Inflammatory macrophage treated with lipopolysaccharide for 1 hour (primary cell): ENCODE measurements around the gene NCAPH2.
A peak's percentile ranks its signal among the peaks of the same experiment; 100 is the strongest.

Experiments
- DNase-seq, 2 donors: peaks; one replicate each; pipeline ENCODE4 v3.0.0-alpha.2; 2020 to 2022

The NCAPH2 gene

DNA sequence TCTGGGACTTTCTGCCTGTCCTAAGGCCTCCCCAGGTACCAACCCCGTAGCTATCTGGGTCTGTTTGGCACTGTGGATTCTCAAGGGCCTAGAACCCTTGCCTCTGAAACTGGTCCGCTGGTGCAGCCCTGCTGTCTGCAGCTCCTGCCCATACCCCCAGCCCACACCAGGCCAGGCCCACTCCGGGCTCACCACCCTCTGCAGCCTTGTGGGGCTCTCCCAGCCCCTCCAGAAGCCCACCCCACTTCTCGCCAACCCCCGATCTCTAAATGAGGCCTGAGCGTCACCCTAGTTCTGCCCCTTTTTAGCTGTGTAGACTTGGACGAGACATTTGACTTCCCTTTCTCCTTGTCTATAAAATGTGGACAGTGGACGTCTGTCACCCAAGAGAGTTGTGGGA, 42.4 kb downstream of the NCAPH2 start:
- DNase-seq: no peak

DNA sequence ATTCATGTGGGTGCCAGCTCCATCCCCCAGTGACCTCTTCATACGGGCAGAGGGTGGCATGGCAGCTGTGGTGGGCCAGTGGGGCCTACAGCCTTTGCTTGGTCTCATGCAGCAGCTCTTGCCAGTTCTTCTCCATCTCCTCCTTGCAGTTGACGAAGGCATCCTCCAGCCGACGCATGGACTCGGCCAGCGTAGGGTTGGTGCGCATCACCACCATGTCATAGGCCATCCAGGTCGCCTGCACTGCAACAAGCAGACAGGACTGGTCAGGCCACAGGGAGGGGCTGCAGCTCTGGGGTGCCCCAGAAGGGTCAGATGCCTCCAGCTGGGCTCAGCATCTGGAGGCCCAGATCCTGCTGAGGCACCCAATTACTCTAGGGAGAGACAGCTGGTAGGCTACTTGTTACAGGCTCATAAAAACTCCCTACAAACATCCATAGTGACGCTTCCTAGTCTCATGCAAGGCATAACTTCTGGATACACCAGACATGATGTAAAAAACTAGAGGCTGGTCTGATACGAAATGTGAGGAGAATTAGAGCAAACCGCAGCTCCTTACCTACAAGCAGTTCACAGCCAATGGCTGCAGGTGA, 43.2 kb downstream of the NCAPH2 start:
- no peak for DNase-seq

DNA sequence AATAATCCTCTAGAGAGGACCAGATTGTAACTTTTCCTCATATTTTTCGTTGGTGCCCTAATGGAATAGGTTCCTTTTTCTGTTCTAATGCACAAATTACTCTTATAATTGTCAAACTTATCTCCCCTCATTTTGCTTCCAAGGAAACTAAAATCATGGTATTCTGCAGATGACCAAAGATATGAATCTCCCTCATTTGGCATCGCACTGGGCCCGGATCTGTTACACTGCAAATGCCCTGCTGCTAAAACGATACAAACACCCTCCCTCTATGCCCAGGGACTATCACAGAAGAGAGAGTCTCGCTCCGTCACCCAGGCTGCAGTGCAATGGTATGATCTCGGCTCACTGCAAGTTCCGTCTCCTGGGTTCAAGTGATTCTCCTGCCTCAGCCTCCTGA, 45.3 kb downstream of the NCAPH2 start:
- no peak for DNase-seq

DNA sequence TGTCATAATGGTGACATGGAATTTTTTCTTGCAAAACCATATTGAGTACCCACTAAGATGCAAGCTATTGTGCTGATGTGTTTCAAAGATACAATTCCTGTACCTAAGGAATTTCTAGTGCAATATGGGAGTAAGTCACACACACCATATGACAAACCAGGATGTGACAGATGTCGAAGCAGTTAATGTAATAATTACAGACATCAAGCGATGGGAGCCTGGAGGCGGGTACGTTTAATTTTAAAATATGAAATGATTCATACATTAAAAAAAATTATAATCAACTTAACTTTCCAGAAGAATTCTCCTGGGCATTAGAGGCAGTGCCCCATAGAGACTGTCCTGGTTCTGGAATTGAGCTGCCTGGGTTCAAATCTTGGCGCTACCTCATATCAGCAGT, 48.7 kb downstream of the NCAPH2 start:
- DNase-seq: no peak

DNA sequence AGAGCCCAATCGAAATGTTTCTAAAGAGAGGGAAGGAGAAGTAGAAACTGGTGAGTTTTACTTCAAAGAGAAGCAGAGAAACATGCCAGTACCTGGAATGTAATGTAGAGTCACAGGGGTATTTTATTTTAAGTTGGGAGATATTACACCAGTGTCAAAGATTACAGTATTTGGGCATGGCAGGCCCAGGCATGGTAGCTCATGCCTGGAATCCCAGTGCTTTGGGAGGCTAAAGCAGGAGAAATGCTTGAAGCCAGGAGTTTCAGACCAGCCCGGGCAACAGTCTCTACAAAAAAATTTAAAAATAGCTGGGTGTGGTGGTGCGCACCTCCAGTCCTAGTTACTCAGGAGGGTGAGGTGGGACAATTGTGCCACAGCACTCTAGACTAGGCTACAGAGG, 52.0 kb downstream of the NCAPH2 start:
- DNase-seq: no peak

DNA sequence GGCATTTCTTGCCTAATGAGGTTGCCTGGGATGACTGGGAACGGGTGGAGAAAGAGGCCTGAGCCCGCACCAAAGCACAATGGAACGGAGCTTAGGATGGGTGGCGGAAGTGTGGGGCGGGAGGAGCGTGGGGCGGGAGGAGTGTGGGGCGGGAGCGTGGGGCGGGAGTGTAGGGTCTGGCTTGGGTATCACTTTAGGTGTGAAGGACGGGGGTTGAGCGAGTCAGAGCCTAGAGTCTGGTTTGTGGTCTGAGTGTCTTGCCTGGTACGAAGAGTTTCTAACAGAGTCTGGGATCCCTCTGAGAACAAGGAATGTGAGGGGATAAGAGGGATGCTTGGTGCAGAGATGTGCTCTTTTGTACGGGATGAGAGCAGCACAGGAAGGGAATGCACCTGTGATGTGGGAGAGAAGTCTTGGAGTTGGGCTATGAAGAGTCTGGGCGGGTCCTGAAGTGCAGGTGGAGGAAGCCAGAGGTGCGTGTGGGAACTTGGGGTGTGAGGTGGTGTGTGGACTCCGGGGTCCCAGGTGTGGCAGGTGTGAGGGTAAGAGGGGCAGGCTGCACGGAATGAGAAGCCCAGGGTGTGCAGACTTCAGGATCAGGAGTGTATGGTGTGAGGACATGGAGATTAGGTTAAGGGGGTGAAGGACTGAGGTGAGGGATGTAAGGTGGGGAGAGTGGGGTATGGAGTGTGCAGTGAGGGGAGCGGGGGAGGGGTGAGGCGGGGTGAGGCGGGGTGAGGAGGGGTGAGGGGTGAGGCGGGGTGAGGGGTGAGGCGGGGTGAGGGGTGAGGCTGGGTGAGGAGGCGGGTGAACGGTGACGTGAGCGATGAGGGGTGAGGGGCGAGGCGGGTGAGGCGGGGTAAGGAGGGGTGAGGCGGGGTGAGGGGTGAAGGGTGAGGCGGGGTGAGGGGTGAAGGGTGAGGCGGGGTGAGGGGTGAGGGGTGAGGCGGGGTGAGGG, 53.7 kb downstream of the NCAPH2 start:
- DNase-seq: no peak

DNA sequence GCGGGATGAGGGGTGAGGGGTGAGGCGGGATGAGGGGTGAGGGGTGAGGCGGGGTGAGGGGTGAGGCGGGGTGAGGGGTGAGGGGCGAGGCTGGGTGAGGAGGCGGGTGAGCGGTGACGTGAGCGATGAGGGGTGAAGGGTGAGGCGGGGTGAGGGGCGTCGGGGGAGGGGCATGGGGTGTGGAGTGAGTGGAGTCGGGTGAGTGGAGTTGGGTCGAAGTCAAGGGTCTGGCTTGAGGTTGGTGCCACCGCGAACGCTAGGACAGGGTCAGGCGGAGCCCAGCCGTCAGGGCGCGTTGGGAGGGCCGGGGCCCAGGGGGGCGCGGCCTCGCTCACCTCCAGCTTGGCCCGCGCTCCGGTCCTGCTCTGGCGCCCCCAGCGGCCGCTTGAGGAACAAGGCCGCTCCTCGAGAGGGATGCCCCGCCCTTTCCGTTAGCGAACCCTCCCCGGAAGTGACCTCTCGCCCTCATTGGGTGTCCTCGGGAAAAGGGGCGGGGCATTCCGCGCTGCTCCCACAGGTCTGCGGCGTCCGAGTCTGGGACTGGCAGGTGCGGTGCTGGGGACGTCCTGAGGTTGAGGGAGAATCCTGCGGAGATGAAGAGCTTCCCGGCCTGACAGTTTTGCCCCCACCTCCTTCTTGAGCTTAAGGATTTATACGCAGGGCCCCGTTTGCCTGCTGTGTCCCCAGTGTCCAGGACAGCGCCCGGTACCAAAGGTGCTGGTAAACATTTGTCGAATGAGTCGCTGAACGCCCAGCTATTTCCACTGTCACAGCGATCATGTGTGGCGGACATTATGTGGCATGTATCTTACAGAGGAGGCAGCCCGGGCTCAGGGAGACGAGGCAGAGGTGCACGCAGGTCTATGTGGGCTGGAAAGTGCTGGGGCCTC, 54.7 kb downstream of the NCAPH2 start, which contains the start of gene SYCE3:
Gene SYCE3, minus strand, starts transcription at position 397 of the 890 bp plus-strand sequence. CDS start 6,514 bp downstream, outside the sequence.
- peak; percentile 92 to 99 for DNase-seq

DNA sequence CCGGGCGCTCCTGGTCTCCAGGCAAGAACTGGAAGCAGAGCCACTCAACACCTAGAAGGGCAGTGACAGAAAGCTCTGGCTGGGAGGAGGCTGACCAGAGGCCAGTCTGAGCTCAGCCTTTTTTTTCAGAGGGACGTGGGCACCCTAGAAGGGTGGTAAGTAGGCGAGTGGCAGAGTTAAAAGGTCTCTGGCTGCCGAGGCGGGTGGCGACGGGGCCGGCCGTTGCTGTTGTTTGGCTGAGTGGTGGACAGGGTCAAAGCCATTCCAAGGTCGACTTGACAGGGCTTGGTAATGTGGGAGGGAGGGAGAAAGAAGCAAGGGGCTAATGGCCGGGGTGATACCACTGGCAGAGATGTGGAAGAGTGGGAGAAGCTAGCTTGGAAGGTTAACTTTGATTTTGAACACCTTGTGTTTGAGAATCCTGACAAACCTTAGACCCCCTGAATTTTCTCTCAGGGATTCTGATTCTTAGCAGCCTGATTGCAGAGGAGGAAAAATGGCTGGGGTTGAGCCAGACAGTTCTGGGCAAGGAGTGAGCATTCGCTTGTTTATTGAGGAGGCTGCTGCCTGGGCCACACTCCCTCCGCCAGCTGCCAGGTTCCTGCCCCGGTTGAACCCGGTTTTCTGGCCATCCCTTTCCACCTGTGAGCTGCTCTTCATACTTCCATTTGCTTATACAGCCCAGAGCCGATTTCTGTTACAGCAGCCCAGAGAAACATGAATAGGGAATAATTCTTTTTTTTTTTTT, 55.6 kb downstream of the NCAPH2 start:
- no peak for DNase-seq

DNA sequence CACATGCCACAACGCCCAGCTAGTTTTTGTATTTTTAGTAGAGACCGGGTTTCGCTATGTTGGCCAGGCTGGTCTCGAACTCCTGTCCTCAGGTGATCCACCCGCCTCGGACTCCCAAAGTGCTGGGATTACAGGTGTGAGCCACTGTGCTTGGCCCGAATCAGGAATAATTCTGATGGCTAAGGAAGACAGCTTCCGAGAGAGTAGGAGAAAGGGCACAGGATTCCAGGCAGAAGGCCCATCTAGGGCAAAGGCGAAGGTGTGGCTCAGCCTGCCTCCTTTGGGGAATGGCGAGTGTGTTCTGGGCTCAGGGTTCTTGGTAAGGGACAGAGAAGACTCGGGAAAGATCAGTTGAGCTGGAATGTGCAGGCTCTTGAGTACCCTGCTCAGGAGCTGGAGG, 56.3 kb downstream of the NCAPH2 start:
- DNase-seq: no peak

DNA sequence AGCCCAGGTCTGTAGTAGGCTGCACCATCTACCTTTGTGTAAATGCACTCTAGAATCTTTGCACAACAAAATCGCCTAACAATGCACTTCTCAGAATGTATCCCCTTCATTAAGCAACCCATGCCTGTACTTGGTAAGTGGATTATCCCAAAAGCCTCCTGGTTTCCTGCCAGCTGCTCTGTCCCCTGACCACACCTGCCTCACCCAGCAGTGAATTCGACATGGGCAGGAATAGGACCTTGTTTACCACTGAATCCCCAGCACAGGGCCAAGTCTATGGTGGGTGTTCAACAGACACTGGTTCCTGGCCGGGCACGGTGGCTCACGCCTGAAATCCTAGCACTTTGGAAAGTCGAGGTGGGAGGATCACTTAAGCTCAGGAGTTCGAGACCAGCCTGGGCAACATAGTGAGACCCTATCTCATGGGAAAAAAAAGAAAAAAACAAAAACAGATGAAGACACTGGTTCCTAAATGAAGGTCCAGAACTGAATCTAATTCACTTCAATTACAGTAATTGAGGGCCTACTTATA, 59.8 kb downstream of the NCAPH2 start:
- no peak for DNase-seq

DNA sequence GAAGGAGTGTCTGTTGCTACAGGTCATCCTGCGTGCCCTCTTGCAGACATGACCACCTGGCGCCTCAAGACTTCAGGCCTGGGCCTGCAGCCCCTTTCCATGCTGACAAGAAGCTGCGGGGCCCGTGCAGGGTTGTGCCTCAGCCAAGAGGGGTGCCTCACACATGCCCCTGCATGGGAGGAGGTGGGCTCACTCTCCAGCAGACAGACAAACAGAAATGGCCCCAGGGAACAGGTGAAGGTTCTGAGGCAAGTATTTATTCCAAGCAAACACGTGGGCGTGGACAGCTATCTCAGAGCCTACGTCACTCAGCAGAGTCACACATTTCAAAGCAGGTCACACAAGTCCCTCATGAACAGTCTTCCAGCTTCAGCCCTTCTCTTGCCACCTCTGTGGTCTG, 60.6 kb downstream of the NCAPH2 start:
- no peak for DNase-seq

DNA sequence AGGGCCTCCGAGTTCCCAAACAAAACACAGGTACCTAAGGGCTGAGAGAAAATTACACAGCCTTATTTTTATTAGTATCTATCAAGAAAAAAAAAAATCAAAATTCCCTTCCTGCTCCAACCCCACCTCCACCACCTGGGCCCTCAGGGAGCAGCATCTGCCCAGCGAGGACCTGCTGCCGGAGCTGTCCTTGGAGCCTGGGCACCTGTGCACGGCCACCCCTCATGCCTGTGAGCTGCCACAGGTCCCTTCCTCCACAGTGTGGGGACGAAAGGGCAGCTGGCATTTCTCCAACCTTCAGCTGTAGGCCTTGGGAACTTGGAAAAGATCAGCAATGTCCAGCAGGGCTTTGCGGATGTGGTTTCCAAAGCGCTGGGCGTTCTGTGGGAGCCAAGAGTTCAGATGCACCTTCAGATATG, 61.0 kb downstream of the NCAPH2 start:
- no peak for DNase-seq

DNA sequence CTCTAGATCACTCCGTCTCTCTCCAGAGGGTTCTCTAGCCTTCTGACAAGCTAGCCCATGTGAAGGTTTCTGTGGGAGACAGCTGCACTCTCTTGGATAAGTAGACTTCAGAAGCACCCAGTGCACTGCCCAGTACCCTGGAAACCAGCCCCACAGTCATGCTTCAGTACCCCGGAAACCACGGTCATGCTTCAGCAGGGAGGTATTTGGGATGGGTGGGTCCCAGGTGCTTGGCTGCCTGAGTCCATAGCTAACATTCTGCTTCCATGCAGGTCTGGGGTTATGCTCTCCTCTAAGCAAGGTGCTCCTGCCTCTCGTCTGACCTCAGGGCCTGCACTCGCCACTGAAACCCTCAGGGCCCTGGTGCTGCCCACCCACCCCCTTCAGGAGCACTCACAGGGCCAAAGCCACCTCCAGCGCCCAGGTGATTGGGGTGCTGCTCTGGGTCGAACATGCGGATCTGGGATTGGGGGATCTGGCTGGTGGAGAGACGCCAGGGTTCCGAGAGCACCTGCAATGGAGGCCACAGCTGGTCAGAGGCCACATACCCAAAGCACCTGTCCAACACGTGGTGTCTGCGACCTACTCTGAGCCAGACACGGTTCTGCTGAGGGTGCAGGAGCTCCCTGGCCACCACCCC, 62.0 kb downstream of the NCAPH2 start:
- no peak for DNase-seq

DNA sequence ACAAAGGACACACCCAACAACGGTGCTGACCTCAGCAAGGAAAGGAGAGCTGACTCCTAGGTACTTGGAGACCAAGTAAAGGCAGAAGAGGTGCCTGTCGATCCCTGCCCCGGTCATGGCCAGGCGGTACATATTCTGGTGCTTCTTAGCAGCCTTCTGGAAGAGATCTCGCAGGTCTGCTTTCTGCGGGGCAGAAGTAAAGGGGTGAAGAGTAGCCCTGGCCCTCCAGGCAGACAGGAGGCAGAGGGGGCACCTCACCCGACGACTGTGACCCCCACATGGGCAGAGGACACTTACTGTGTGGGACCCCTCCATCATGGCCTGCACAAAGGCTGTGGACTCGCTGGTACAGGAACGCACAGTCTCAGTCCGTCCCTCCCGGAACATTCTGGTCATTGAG, 62.8 kb downstream of the NCAPH2 start:
- DNase-seq: no peak

DNA sequence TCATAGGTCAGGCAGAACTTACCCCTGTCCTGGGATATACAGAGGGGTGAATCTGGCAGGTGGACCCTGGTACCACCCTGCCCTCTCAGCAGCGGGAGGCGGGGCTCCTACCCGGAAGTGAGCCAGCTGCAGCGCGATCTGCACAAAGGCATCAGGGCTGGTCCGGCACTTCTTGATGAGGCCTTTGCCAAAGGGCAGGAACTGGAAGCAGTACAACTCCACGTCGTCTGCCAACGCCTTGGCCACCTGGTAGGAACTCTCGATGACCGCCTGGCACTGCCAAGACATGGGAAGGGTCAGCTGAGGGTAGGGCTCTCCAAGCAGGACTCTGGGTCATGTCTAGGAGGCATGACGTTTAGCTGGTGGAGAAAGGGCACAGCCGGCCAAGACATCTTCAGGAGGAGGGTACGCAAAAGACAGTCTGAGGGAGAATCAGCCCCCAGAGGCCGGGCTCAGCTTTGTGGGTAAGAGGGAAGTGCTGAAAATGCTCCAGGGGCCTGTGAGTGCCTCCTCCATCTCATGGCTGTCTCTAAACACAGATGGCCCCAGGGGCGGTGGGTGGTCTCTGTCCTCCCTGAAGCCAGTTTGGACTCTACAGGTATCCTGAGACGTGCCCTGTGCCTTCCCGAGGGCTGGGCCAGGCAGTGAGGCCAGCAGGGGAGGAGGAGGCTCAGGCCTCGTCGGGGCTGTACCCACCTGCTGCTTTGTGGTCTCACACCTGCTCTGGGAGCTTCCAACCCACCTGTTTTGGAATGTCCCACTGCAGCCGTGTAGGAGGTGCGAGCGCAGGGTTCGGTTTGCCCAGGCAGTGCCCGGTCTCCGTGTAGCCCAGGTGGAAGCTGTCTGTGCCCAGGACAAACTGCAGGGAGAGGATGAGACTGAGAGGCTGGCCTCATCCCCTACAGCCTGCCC, 63.5 kb downstream of the NCAPH2 start:
- DNase-seq: no peak

DNA sequence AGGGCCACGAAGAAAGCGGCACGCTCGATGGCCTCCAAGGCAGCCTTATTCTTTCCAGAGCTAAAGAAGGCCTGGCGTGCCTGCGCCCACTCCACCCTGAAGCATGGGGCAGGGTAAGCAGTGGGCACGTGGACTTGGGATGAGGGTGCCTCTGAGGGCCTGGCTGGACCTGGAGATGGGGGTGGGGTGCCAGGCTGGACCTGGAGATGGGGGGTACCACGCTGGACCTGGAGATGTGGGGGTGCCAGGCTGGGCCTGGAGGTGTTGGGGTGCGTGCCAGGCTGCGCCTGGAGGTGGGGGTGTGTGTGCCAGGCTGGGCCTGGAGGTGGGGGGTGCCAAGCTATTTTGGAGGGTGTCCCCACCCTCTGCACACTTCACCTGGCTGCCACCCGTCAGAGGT, 64.9 kb downstream of the NCAPH2 start:
- no peak for DNase-seq

DNA sequence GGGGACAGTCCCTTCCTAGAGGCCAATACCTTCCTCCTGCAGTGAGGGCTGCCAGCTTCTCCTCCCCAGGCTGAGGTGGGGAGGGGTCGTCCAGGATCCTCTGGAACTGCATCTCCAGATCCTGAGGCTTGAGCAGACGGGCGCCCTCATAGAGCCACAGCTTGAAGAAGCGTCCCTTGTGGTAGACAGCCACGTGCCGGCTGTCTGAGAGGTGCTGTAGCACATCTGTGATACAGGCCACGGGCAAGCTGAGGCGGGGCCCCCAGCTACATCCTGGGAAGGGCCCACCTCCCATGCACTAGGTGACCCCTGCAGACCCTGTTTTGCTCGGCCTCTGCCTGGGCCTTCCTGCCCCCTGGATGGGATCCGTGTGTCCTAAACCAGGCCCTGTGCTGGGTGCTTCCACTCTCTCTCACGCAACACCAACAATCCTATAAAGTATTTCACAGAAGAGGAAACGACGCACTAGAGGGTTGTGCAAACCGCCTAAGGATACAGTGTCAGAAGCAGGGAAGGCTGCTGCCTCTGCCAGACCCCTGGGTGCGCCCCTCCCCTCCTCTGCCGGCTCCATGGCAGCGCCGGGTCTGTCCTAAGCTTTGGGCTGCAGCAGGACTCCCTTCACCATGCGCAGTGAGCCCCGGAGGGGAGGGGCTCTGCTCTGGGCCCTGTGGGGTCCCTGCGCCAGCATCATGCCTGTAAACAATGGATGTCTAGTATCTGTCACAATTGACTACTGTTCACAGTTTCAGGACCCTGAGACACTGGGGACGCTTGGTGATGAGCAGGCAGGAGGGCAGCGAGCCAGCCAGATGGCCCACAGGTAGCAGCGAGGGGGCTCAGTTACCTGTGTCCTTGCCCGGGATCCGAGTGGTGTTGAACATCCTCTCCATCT, 65.7 kb downstream of the NCAPH2 start:
- DNase-seq: no peak

DNA sequence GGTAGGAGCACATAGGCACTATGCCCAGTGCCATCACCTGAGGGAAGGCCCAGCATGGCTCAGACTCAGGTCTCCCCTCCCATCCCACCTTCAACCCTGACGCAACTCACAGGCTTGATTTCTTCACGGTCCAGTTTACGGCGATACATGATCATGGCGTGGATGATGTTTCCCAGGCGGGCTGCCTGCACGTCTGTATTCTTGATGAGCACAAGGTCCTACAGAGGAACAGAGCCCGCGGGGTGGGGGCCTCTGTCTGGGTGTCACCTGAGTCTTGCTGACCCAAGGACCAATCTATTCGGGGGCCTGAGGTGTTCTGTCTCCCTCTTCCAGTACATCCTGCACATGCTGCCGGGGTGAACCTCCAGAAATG, 66.3 kb downstream of the NCAPH2 start:
- no peak for DNase-seq
